GM12878 (cell line): ENCODE measurements around the gene SPNS1. TPM values are rescaled to one million over a fixed set of nuclear protein-coding genes. Genes with fewer than 3 reads are reported as not detected.

ENCODE experiments used
- ATAC-seq: fragments of 200-7000 bp; cut with Tn5 transposase; 3 replicates; pipeline ENCODE4 v1.9.1; 2020; ENCODE audit warnings: mild to moderate bottlenecking, moderate library complexity
- BruUV-seq: library from RNA; stranded (reverse); fragments of 400-500 nt; replicated peaks from 2 replicates; lab custom pipeline; 2021; lab: Mats Ljungman, UMichigan
- CTCF ChIA-PET: fragments of 300-600 bp; sonication (Branson Sonifier 250); formaldehyde crosslinking; extraction: SDS; loops from one replicate; lab custom pipeline; 2021; ENCODE audit warnings: inconsistent platforms; lab: Yijun Ruan, JAX
- POLR2A ChIA-PET: fragments of 350-600 bp; formaldehyde crosslinking; extraction: SDS; loops from one replicate; lab custom pipeline; 2021; ENCODE audit warnings: inconsistent platforms; lab: Charles Lee
- RAD21 ChIA-PET: fragments of 300-600 bp; sonication (Branson Sonifier 250); formaldehyde crosslinking; loops from one replicate; lab custom pipeline; 2023; ENCODE audit warnings: antibody characterized with exemption; ENCODE audit not compliant: unreplicated experiment; lab: Charles Lee
- SMC1A ChIA-PET: fragments of 300-600 bp; sonication (Branson Sonifier 250); formaldehyde crosslinking; loops from one replicate; lab custom pipeline; 2023; ENCODE audit not compliant: unreplicated experiment, uncharacterized antibody; lab: Charles Lee
- DNase-seq: peaks from one replicate; pipeline ENCODE4 v3.0.0-alpha.2; 2011; ENCODE audit warnings: low read depth, low spot score
- FAIRE-seq: peaks from 3 replicates; lab custom pipeline; 2011; peaks lifted over from hg19 to GRCh38; lab: Jason Lieb, UNC
- H2AFZ ChIP-seq: 2 replicates; pipeline ENCODE4 v1.6.0; 2011; ENCODE audit warnings: low read depth, low read length, control low read depth; ENCODE audit not compliant: control insufficient read depth
- H3K27ac ChIP-seq: 2 replicates; pipeline ENCODE4 v1.5.1; 2011; ENCODE audit warnings: control low read depth; ENCODE audit not compliant: control insufficient read depth, insufficient read depth
- H3K27me3 ChIP-seq, 2 experiments: replicated peaks in 1 of 2; 2 replicates each; pipeline versions ENCODE4 v1.6.0 to v1.6.1; 2011; ENCODE audit warnings: low read length in 1 of 2; ENCODE audit not compliant: control insufficient read depth in 2 of 2, insufficient read depth in 2 of 2
- H3K36me3 ChIP-seq, 2 experiments: 2 replicates each; pipeline ENCODE4 v1.5.1; 2011; ENCODE audit warnings: low read length in 1 of 2; ENCODE audit not compliant: control insufficient read depth in 2 of 2, insufficient read depth in 2 of 2
- H3K4me1 ChIP-seq: 2 replicates; pipeline ENCODE4 v1.6.1; 2011; ENCODE audit warnings: mild to moderate bottlenecking, low read length, moderate library complexity, mixed read lengths; ENCODE audit not compliant: control insufficient read depth, insufficient read depth
- H3K4me2 ChIP-seq: 2 replicates; pipeline ENCODE4 v1.6.0; 2011; ENCODE audit warnings: control low read depth; ENCODE audit not compliant: control insufficient read depth, insufficient read depth
- H3K4me3 ChIP-seq: fragments of 200-600 bp; sonication (generic); 2 replicates; pipeline ENCODE4 v1.5.1; 2016
- H3K79me2 ChIP-seq: 2 replicates; pipeline ENCODE4 v1.6.0; 2011; ENCODE audit warnings: low read length; ENCODE audit not compliant: control insufficient read depth, insufficient read depth
- H3K9ac ChIP-seq: 2 replicates; pipeline ENCODE4 v1.8.0; 2011; ENCODE audit warnings: low read length, control low read depth, mixed read lengths; ENCODE audit not compliant: control insufficient read depth, insufficient read depth
- H3K9me3 ChIP-seq: replicated peaks from 3 replicates; pipeline ENCODE4 v1.5.1; 2011; ENCODE audit warnings: mild to moderate bottlenecking, low read length; ENCODE audit not compliant: control insufficient read depth, insufficient read depth
- H4K20me1 ChIP-seq: 2 replicates; pipeline ENCODE4 v1.6.0; 2011; ENCODE audit not compliant: control insufficient read depth, insufficient read depth
- BCLAF1 ChIP-seq: fragments of 450-650 bp; IDR thresholded peaks from 2 replicates; pipeline ENCODE4 v1.6.1; 2017; ENCODE audit warnings: antibody characterized with exemption, mild to moderate bottlenecking, moderate library complexity
- CREB1 ChIP-seq: IDR thresholded peaks from 2 replicates; pipeline ENCODE4 v1.6.1; 2012; ENCODE audit warnings: low read depth, mild to moderate bottlenecking, inconsistent platforms
- FOS ChIP-seq: IDR thresholded peaks from 3 replicates; pipeline ENCODE4 v1.6.1; 2011; ENCODE audit warnings: borderline replicate concordance; ENCODE audit not compliant: insufficient read length; ENCODE audit errors: extremely low read depth
- GATAD2B ChIP-seq: fragments of 450-650 bp; conservative IDR thresholded peaks from 2 replicates; pipeline ENCODE4 v1.6.1; 2017; ENCODE audit warnings: low read depth, mild to moderate bottlenecking, moderate library complexity
- HCFC1 ChIP-seq: fragments of 150-350 bp; IDR thresholded peaks from 2 replicates; pipeline ENCODE4 v1.6.1; 2014; ENCODE audit warnings: low read length
- HDGF ChIP-seq: fragments of 450-650 bp; IDR thresholded peaks from 2 replicates; pipeline ENCODE4 v1.6.1; 2016; ENCODE audit warnings: antibody characterized with exemption
- NBN ChIP-seq: fragments of 450-650 bp; IDR thresholded peaks from 2 replicates; pipeline ENCODE4 v1.6.1; 2016
- SIN3A ChIP-seq: IDR thresholded peaks from 2 replicates; pipeline ENCODE4 v1.6.1; 2012; ENCODE audit warnings: low read depth, low read length, improper control_type of control experiment
- SRF ChIP-seq, 2 experiments: IDR thresholded peaks; 2 replicates each; pipeline ENCODE4 v1.6.1; 2011; ENCODE audit warnings: low read depth in 2 of 2, low read length in 2 of 2, mild to moderate bottlenecking in 1 of 2, moderate library complexity in 1 of 2
- SUZ12 ChIP-seq: fragments of 200-600 bp; sonication (generic); IDR thresholded peaks from one replicate; pipeline ENCODE4 v1.6.1; 2018; ENCODE audit warnings: antibody characterized with exemption, mild to moderate bottlenecking; ENCODE audit not compliant: unreplicated experiment
- TARDBP ChIP-seq: IDR thresholded peaks from 2 replicates; pipeline ENCODE4 v1.6.1; 2016; ENCODE audit warnings: borderline replicate concordance
- TCF3 ChIP-seq: IDR thresholded peaks from 2 replicates; pipeline ENCODE4 v1.6.1; 2012; ENCODE audit warnings: low read depth, mild to moderate bottlenecking, low read length, borderline replicate concordance; ENCODE audit not compliant: insufficient read depth
- ZNF207 ChIP-seq: fragments of 450-650 bp; IDR thresholded peaks from 2 replicates; pipeline ENCODE4 v1.6.1; 2014; ENCODE audit warnings: antibody characterized with exemption, mild to moderate bottlenecking, borderline replicate concordance
- ZNF622 ChIP-seq: fragments of 450-650 bp; IDR thresholded peaks from 2 replicates; pipeline ENCODE4 v1.6.1; 2017; ENCODE audit warnings: mild to moderate bottlenecking, inconsistent platforms
- WGBS: methylation state at CpG from one replicate; pipeline ENCODE4 v1.1.6; 2016; ENCODE audit warnings: low lambda C conversion rate; ENCODE audit not compliant: insufficient replicate concordance, insufficient coverage; ENCODE audit errors: missing lambda C conversion rate; 5-methylcytosine and 5-hydroxymethylcytosine counted together
- in situ Hi-C: fragments of 300-500 bp; cut with MboI; formaldehyde crosslinking; loops from 9 replicates; pipeline ENCODE4 v1.14.3; 2018; ENCODE audit warnings: mixed read lengths
- intact Hi-C: fragments of 100-400 bp; cut with micrococcal nuclease; formaldehyde crosslinking; loops from one replicate; pipeline ENCODE4 v1.14.2; 2022; ENCODE audit not compliant: unreplicated experiment
- polyA plus RNA-seq, 11 experiments: library from polyadenylated mRNA; depleted of rRNA in 4 of 11; unstranded in 6 of 11; stranded (reverse) in 5 of 11; fragments of >200 nt; fragmentation: Nextera tagmentation in 4 of 11; fragmentation: Illumina TruSeq in 1 of 11; extraction: Ambion mirVana in 4 of 11; extraction: Trizol in 1 of 11; gene quantifications; 1 replicate in 1 of 11; 2 replicates in 10 of 11; pipeline versions ENCODE4 v1.2.1 to v1.2.3, GENCODE V29; 2011 to 2016; ENCODE audit warnings: inconsistent platforms in 2 of 11, missing spikeins in 2 of 11, low read depth in 1 of 11
- total RNA-seq, 4 experiments: library from RNA; depleted of rRNA in 3 of 4; stranded (reverse); fragments of >200 nt in 3 of 4; fragmentation: Illumina TruSeq in 1 of 4; extraction: Trizol in 1 of 4; gene quantifications; 2 replicates each; pipeline versions ENCODE4 v1.2.1 to v1.2.3, GENCODE V29; 2013 to 2021
- TF ChIP-seq, protein P1 (sequence below): fragments of 450-650 bp; IDR thresholded peaks from 2 replicates; pipeline ENCODE4 v1.6.1; 2018; ENCODE audit warnings: borderline replicate concordance, mild to moderate bottlenecking; ENCODE audit not compliant: partially characterized antibody

SPNS1 gene
- total and polyA plus RNA-seq, 10 of the 15 experiments (the other 5 are each of a cell fraction or from before 2014, with no cell fraction given), result 0.16 to 37.6 (median 12.0) TPM

GRCh38 chr16:28964072-28964471, 10.5 kb upstream of the SPNS1 start (continued):
- TF ChIP-seq BCLAF1 (no peak), NBN (no peak), ZNF622 (no peak)
- TF ChIP-seq, all 136 proteins: peak for 0

GRCh38 chr16:28964496-28964895, 10.1 kb upstream of the SPNS1 start:
- Histone ChIP-seq H3K9me3 (no peaks in the 10 kb centered on the region), H3K36me3 (peaks cover 8 to 28% of the 10 kb centered on the region in 2 experiments), H3K4me3 (no peak overlapping the region), H3K27ac (no peak overlapping the region), H3K4me2 (no peak overlapping the region), H3K9ac (no peak overlapping the region), H2AFZ (no peak overlapping the region), H4K20me1 (no peaks in the 10 kb centered on the region), H3K79me2 (no peaks in the 10 kb centered on the region), H3K27me3 (no peaks in the 10 kb centered on the region), H3K4me1 (no peaks in the 10 kb centered on the region)
- ChIA-PET CTCF (interaction anchor here (1.1 kb wide), 1 partner anchor 9 kb away, joined by 3 read pairs; no protein-coding TSS in a partner anchor), RAD21 (no interaction called here), POLR2A (no interaction called here), SMC1A (interaction anchor here (1.6 kb wide), 1 partner anchor 8 kb away, joined by 4 read pairs; no protein-coding TSS in a partner anchor)
- BruUV-seq, result no TSS peak
- intact Hi-C loops, result no loop called here
- in situ Hi-C loops, result no loop called here
- FAIRE-seq (no peak), ATAC-seq (no peak), DNase-seq (no peak)
- TF ChIP-seq HCFC1, result no peak
- no peak for TF ChIP-seq TARDBP
- TF ChIP-seq CREB1, result no peak
- no peak for TF ChIP-seq FOS
- no peak for TF ChIP-seq SRF (IDR thresholded peaks at IDR 0.05; ENCODE audit: low read depth in 2 of 2, low read length in 2 of 2)
- no peak for TF ChIP-seq TCF3
- TF ChIP-seq SIN3A, result no peak
- TF ChIP-seq GATAD2B, result no peak
- no peak for TF ChIP-seq ZNF207
- TF ChIP-seq SUZ12, result no peak
- TF ChIP-seq, protein P1, sequence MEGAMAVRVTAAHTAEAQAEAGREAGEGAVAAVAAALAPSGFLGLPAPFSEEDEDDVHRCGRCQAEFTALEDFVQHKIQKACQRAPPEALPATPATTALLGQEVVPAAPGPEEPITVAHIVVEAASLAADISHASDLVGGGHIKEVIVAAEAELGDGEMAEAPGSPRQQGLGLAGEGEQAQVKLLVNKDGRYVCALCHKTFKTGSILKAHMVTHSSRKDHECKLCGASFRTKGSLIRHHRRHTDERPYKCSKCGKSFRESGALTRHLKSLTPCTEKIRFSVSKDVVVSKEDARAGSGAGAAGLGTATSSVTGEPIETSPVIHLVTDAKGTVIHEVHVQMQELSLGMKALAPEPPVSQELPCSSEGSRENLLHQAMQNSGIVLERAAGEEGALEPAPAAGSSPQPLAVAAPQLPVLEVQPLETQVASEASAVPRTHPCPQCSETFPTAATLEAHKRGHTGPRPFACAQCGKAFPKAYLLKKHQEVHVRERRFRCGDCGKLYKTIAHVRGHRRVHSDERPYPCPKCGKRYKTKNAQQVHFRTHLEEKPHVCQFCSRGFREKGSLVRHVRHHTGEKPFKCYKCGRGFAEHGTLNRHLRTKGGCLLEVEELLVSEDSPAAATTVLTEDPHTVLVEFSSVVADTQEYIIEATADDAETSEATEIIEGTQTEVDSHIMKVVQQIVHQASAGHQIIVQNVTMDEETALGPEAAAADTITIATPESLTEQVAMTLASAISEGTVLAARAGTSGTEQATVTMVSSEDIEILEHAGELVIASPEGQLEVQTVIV, result no peak
- TF ChIP-seq HDGF, result no peak
- 100% methylated on average over 2 of the region's 2 CpGs for WGBS
